NCI-H1105 (cell line): Measurements from ENCODE around the gene LAMC2.

Experiments
- DNase-seq: peaks from one replicate; lab custom pipeline; 2025; lab: John Stamatoyannopoulos, UW

Gene LAMC2

GRCh38 chr1:183287191-183287675 lies 101.2 kb downstream of the LAMC2 start:
- DNase-seq: no peak

GRCh38 chr1:183288583-183288982 lies 102.5 kb downstream of the LAMC2 start:
- DNase-seq: no peak

GRCh38 chr1:183289051-183289496 lies 103.0 kb downstream of the LAMC2 start:
- no peak for DNase-seq

GRCh38 chr1:183290628-183291027 lies 104.6 kb downstream of the LAMC2 start:
- DNase-seq: no peak

GRCh38 chr1:183291216-183291762 lies 105.2 kb downstream of the LAMC2 start:
- DNase-seq: no peak

- DNase-seq: no peak
These were observed 105.9 kb downstream of the LAMC2 start for GRCh38 chr1:183291802-183292514.

GRCh38 chr1:183293241-183293640 lies 107.2 kb downstream of the LAMC2 start:
- DNase-seq: no peak

DNA sequence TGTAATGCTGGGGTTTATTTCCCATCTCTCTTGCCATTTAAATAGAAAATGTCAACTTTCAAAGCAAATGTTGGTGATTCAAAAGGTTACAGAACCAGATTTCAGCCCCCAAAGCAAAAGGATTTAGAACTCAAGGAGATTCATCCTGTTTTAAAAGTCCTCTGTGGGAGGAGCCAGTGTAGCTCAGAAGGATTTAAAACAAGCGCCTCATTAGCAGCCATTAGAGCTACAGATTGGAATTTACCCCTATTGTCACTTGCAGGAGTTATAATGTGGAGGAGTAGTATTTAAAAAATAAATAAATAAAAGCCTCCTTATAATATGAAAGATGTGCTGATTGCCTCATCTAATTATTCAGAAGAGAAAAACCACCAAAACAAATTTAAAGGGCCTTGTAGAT lies 107.8 kb downstream of the LAMC2 start:
- DNase-seq: no peak
